HepG2 (cell line): ENCODE results near the gene NPHP4. TPM values are rescaled to one million over a fixed set of nuclear protein-coding genes. Genes with fewer than 3 reads are reported as not detected.
A peak's percentile ranks its signal among the peaks of the same experiment; 100 is the strongest.

Experiments
- ADNP ChIP-seq: sonication (generic); formaldehyde crosslinking; IDR thresholded peaks from 2 replicates; pipeline ENCODE4 v1.4.0; 2020; ENCODE audit warnings: missing genetic modification reagents
- CCAR2 ChIP-seq: fragments of 200-400 bp; formaldehyde crosslinking; optimal IDR thresholded peaks from 2 replicates; pipeline ENCODE3; 2018; ENCODE audit warnings: low read depth, mild to moderate bottlenecking, low read length, moderate library complexity
- ERF ChIP-seq: IDR thresholded peaks from 2 replicates; pipeline ENCODE4 v1.6.1; 2018; ENCODE audit warnings: missing biosample characterization, missing genetic modification reagents
- GZF1 ChIP-seq: sonication (generic); formaldehyde crosslinking; IDR thresholded peaks from 2 replicates; pipeline ENCODE4 v1.5.1; 2020; ENCODE audit warnings: mild to moderate bottlenecking, missing genetic modification reagents
- IRF2 ChIP-seq: IDR thresholded peaks from 2 replicates; pipeline ENCODE4 v1.6.1; 2018; ENCODE audit warnings: missing genetic modification reagents, missing compliant biosample characterization
- ISX ChIP-seq: sonication (generic); formaldehyde crosslinking; conservative IDR thresholded peaks from 2 replicates; pipeline ENCODE4 v1.5.0; 2020; ENCODE audit warnings: missing genetic modification reagents
- MZF1 ChIP-seq: sonication (generic); formaldehyde crosslinking; IDR thresholded peaks from 2 replicates; pipeline ENCODE4 v1.8.1; 2023; ENCODE audit warnings: mild to moderate bottlenecking, missing genetic modification reagents, borderline replicate concordance
- NFE2 ChIP-seq: sonication (generic); formaldehyde crosslinking; IDR thresholded peaks from 2 replicates; pipeline ENCODE4 v1.4.0; 2020; ENCODE audit warnings: missing genetic modification reagents
- SMAD1 ChIP-seq: sonication (generic); formaldehyde crosslinking; IDR thresholded peaks from 2 replicates; pipeline ENCODE4 v1.4.0; 2020; ENCODE audit warnings: missing genetic modification reagents, low read depth, mild to moderate bottlenecking, borderline replicate concordance
- SMAD3 ChIP-seq: sonication (generic); formaldehyde crosslinking; IDR thresholded peaks from 2 replicates; pipeline ENCODE4 v1.4.0; 2020; ENCODE audit warnings: missing genetic modification reagents
- TAF1 ChIP-seq: sonication (generic); formaldehyde crosslinking; IDR thresholded peaks from 2 replicates; pipeline ENCODE4 v1.4.0; 2020; ENCODE audit warnings: missing genetic modification reagents
- ZFP36 ChIP-seq: fragments of 150-350 bp; IDR thresholded peaks from 2 replicates; pipeline ENCODE4 v1.6.1; 2018; ENCODE audit warnings: borderline replicate concordance, low read length, low read depth; ENCODE audit not compliant: partially characterized antibody
- ZNF10 ChIP-seq: sonication (generic); formaldehyde crosslinking; IDR thresholded peaks from 2 replicates; pipeline ENCODE4 v1.4.0; 2020; ENCODE audit warnings: mild to moderate bottlenecking, low read depth, missing genetic modification reagents, borderline replicate concordance
- ZNF138 ChIP-seq: sonication (generic); formaldehyde crosslinking; IDR thresholded peaks from 2 replicates; pipeline ENCODE4 v1.5.0; 2020; ENCODE audit warnings: mild to moderate bottlenecking, low read depth, missing genetic modification reagents
- ZNF230 ChIP-seq: sonication (generic); formaldehyde crosslinking; IDR thresholded peaks from 2 replicates; pipeline ENCODE4 v1.4.0; 2020; ENCODE audit warnings: mild to moderate bottlenecking, missing genetic modification reagents
- ZNF672 ChIP-seq: sonication (generic); formaldehyde crosslinking; IDR thresholded peaks from 2 replicates; pipeline ENCODE4 v1.8.1; 2022; ENCODE audit warnings: missing genetic modification reagents
- ZNF749 ChIP-seq: sonication (generic); formaldehyde crosslinking; IDR thresholded peaks from 2 replicates; pipeline ENCODE4 v1.8.0; 2022; ENCODE audit warnings: mild to moderate bottlenecking, missing genetic modification reagents, moderate library complexity, borderline replicate concordance
- polyA plus RNA-seq, 8 experiments: library from polyadenylated mRNA; depleted of rRNA in 3 of 8; stranded (reverse) in 7 of 8; unstranded in 1 of 8; fragments of >200 nt; fragmentation: Illumina TruSeq in 4 of 8; extraction: Trizol in 4 of 8; gene quantifications; 2 replicates each; pipeline versions ENCODE4 v1.2.1 to v1.2.3, GENCODE V29; 2011 to 2016; ENCODE audit warnings: low read depth in 4 of 8, missing spikeins in 1 of 8, mixed read lengths in 1 of 8; ENCODE audit not compliant: insufficient read depth in 1 of 8
- total RNA-seq, 5 experiments: library from RNA; depleted of rRNA; stranded (reverse); fragments of >200 nt; fragmentation: Illumina TruSeq; extraction: Trizol; gene quantifications; 2 replicates each; pipeline ENCODE4 v1.2.3, GENCODE V29; 2016; ENCODE audit warnings: low read depth in 1 of 5
- TF ChIP-seq, protein P1 (sequence below): sonication (generic); formaldehyde crosslinking; IDR thresholded peaks from 2 replicates; pipeline ENCODE4 v1.4.0; 2020; ENCODE audit warnings: mild to moderate bottlenecking, missing genetic modification reagents
- TF ChIP-seq, protein P2 (sequence below): sonication (generic); formaldehyde crosslinking; IDR thresholded peaks from 2 replicates; pipeline ENCODE4 v1.8.0; 2022; ENCODE audit warnings: mild to moderate bottlenecking, missing genetic modification reagents; ENCODE audit not compliant: insufficient replicate concordance
- TF ChIP-seq, protein P3 (sequence below): IDR thresholded peaks from 2 replicates; pipeline ENCODE4 v1.4.0; 2020; ENCODE audit warnings: mild to moderate bottlenecking, missing genetic modification reagents
- TF ChIP-seq, protein P4 (sequence below): IDR thresholded peaks from 2 replicates; pipeline ENCODE4 v1.6.1; 2016; ENCODE audit warnings: low read depth, borderline replicate concordance
- TF ChIP-seq, protein P5 (sequence below): sonication (generic); formaldehyde crosslinking; IDR thresholded peaks from 2 replicates; pipeline ENCODE4 v1.5.0; 2020; ENCODE audit warnings: mild to moderate bottlenecking, missing genetic modification reagents, borderline replicate concordance

The NPHP4 gene
- total and polyA plus RNA-seq, 2 of the 13 experiments (the other 11 are each of a cell fraction or from before 2014, with no cell fraction given): 4.4 to 6.8 TPM

DNA sequence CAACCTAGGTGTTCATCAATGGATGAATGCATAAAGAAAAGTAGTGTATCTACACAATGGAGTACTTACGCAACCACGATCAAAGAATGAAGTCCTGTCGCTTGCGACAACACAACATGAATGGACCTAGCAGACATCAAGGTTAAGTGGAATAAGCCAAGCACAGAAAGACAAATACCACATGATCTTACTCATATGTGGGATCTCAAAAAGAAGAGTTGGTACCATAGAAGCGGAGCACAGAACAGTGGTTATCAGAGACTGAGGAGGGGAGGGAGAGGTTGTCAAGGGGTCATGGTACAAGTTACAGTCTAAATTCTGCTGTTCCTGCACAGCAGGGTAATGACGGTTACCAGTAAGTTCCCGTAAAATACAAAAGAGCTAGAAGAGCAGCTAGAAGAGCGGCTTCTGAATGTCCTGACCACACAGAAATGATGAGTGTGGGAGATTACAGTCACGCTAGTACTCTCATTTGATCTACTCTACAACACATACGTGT lies 36.7 kb downstream of the NPHP4 start (continued):
- TF ChIP-seq, protein P1, sequence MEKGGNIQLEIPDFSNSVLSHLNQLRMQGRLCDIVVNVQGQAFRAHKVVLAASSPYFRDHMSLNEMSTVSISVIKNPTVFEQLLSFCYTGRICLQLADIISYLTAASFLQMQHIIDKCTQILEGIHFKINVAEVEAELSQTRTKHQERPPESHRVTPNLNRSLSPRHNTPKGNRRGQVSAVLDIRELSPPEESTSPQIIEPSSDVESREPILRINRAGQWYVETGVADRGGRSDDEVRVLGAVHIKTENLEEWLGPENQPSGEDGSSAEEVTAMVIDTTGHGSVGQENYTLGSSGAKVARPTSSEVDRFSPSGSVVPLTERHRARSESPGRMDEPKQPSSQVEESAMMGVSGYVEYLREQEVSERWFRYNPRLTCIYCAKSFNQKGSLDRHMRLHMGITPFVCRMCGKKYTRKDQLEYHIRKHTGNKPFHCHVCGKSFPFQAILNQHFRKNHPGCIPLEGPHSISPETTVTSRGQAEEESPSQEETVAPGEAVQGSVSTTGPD: no peak
- TF ChIP-seq ZNF10 (CRISPR knock-in tag): no peak
- TF ChIP-seq ERF (CRISPR knock-in tag): peak; percentile 53; the same call in 1 of the 2 replicates
- TF ChIP-seq NFE2 (CRISPR knock-in tag): no peak
- TF ChIP-seq SMAD3 (CRISPR knock-in tag): peak; percentile 77; the same call in 1 of the 2 replicates
- TF ChIP-seq, protein P2, sequence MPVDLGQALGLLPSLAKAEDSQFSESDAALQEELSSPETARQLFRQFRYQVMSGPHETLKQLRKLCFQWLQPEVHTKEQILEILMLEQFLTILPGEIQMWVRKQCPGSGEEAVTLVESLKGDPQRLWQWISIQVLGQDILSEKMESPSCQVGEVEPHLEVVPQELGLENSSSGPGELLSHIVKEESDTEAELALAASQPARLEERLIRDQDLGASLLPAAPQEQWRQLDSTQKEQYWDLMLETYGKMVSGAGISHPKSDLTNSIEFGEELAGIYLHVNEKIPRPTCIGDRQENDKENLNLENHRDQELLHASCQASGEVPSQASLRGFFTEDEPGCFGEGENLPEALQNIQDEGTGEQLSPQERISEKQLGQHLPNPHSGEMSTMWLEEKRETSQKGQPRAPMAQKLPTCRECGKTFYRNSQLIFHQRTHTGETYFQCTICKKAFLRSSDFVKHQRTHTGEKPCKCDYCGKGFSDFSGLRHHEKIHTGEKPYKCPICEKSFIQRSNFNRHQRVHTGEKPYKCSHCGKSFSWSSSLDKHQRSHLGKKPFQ: no peak
- TF ChIP-seq ZNF230 (CRISPR knock-in tag): no peak
- TF ChIP-seq ADNP (CRISPR knock-in tag): no peak
- no peak for TF ChIP-seq CCAR2
- TF ChIP-seq IRF2 (CRISPR knock-in tag): peak; percentile 71
- TF ChIP-seq, protein P3, sequence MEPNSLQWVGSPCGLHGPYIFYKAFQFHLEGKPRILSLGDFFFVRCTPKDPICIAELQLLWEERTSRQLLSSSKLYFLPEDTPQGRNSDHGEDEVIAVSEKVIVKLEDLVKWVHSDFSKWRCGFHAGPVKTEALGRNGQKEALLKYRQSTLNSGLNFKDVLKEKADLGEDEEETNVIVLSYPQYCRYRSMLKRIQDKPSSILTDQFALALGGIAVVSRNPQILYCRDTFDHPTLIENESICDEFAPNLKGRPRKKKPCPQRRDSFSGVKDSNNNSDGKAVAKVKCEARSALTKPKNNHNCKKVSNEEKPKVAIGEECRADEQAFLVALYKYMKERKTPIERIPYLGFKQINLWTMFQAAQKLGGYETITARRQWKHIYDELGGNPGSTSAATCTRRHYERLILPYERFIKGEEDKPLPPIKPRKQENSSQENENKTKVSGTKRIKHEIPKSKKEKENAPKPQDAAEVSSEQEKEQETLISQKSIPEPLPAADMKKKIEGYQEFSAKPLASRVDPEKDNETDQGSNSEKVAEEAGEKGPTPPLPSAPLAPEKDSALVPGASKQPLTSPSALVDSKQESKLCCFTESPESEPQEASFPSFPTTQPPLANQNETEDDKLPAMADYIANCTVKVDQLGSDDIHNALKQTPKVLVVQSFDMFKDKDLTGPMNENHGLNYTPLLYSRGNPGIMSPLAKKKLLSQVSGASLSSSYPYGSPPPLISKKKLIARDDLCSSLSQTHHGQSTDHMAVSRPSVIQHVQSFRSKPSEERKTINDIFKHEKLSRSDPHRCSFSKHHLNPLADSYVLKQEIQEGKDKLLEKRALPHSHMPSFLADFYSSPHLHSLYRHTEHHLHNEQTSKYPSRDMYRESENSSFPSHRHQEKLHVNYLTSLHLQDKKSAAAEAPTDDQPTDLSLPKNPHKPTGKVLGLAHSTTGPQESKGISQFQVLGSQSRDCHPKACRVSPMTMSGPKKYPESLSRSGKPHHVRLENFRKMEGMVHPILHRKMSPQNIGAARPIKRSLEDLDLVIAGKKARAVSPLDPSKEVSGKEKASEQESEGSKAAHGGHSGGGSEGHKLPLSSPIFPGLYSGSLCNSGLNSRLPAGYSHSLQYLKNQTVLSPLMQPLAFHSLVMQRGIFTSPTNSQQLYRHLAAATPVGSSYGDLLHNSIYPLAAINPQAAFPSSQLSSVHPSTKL (CRISPR knock-in tag): peak; percentile 92
- no peak for TF ChIP-seq MZF1 (CRISPR knock-in tag)
- peak; percentile 47; the same call in 1 of the 2 replicates for TF ChIP-seq TAF1 (CRISPR knock-in tag)
- TF ChIP-seq ISX: no peak
- TF ChIP-seq, protein P4, sequence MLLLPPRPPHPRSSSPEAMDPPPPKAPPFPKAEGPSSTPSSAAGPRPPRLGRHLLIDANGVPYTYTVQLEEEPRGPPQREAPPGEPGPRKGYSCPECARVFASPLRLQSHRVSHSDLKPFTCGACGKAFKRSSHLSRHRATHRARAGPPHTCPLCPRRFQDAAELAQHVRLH (CRISPR knock-in tag): peak; percentile 59; the same call in 1 of the 2 replicates
- TF ChIP-seq ZFP36: no peak
- no peak for TF ChIP-seq ZNF138 (CRISPR knock-in tag)
- TF ChIP-seq, protein P5, sequence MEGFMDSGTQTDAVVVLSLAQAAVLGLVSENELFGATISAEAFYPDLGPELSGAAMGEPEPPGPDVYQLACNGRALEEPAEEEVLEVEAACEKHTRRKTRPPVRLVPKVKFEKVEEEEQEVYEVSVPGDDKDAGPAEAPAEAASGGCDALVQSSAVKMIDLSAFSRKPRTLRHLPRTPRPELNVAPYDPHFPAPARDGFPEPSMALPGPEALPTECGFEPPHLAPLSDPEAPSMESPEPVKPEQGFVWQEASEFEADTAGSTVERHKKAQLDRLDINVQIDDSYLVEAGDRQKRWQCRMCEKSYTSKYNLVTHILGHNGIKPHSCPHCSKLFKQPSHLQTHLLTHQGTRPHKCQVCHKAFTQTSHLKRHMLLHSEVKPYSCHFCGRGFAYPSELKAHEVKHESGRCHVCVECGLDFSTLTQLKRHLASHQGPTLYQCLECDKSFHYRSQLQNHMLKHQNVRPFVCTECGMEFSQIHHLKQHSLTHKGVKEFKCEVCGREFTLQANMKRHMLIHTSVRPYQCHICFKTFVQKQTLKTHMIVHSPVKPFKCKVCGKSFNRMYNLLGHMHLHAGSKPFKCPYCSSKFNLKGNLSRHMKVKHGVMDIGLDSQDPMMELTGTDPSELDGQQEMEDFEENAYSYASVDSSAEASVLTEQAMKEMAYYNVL (CRISPR knock-in tag): peak; percentile 100
- no peak for TF ChIP-seq SMAD1 (CRISPR knock-in tag)
- TF ChIP-seq ZNF672: no peak
- TF ChIP-seq GZF1 (CRISPR knock-in tag): no peak
- no peak for TF ChIP-seq ZNF749 (CRISPR knock-in tag)
